HCT116 (cell line): Measurements from ENCODE around the gene BIVM. TPM values are rescaled to one million over a fixed set of nuclear protein-coding genes. Genes with fewer than 3 reads are reported as not detected.

Experiments used
- ATAC-seq: fragments of 200-7000 bp; cut with Tn5 transposase; 2 replicates; pipeline ENCODE4 v1.9.1; 2020; ENCODE audit warnings: mild to moderate bottlenecking, moderate library complexity
- BruUV-seq: library from RNA; stranded (reverse); fragments of 400-500 nt; replicated peaks from 2 replicates; lab custom pipeline; 2021; lab: Mats Ljungman, UMichigan
- CTCF ChIA-PET: fragments of 300-600 bp; sonication (Branson Sonifier 250); formaldehyde crosslinking; loops from one replicate; lab custom pipeline; 2021; ENCODE audit warnings: antibody characterized with exemption; lab: Charles Lee
- POLR2A ChIA-PET: fragments of 300-600, 350-600 bp; sonication (Branson Sonifier 250); formaldehyde crosslinking; loops from one replicate; lab custom pipeline; 2021; ENCODE audit warnings: antibody characterized with exemption; lab: Charles Lee
- RAD21 ChIA-PET, 2 experiments: fragments of 300-600 bp; sonication (Branson Sonifier 250); formaldehyde crosslinking; loops; one replicate each; lab custom pipeline; 2023; ENCODE audit warnings: low total read pairs in 2 of 2; ENCODE audit not compliant: uncharacterized antibody in 2 of 2, unreplicated experiment in 2 of 2, low non-redundant PET in 1 of 2; lab: Charles Lee
- DNase-seq: peaks from one replicate; pipeline ENCODE4 v3.0.0-alpha.2; 2010; ENCODE audit warnings: low read depth, low spot score
- H2AFZ ChIP-seq: fragments of 200-600 bp; shearing (Covaris generic), sonication (generic); 2 replicates; pipeline ENCODE4 v1.6.1; 2017; ENCODE audit warnings: low read depth, mixed run types, mixed read lengths, antibody characterized with exemption, low read length; ENCODE audit not compliant: poor library complexity, severe bottlenecking
- H3K27ac ChIP-seq: 2 replicates; pipeline ENCODE4 v1.5.1; 2012; ENCODE audit warnings: low read depth, low read length
- H3K27me3 ChIP-seq: fragments of 200-600 bp; sonication (generic); 2 replicates; pipeline ENCODE4 v1.6.1; 2016; ENCODE audit warnings: mixed run types, low read length, mixed read lengths; ENCODE audit not compliant: insufficient read depth
- H3K36me3 ChIP-seq, 2 experiments: fragments of 200-500 bp in 1 of 2; fragments of 200-600 bp in 1 of 2; sonication (Bioruptor generic) in 1 of 2; sonication (generic) in 1 of 2; 2 replicates each; pipeline versions ENCODE4 v1.5.1 to v1.6.1; 2014 to 2016; ENCODE audit warnings: low read length in 2 of 2, inconsistent platforms in 1 of 2, mixed read lengths in 1 of 2, mixed run types in 1 of 2; ENCODE audit not compliant: insufficient read depth in 2 of 2, control insufficient read depth in 1 of 2
- H3K4me1 ChIP-seq, 2 experiments: fragments of 200-600 bp in 1 of 2; sonication (generic) in 1 of 2; 2 replicates each; pipeline versions ENCODE4 v1.5.1 to v1.6.1; 2012 to 2017; ENCODE audit warnings: low read length in 2 of 2, inconsistent platforms in 1 of 2, mild to moderate bottlenecking in 1 of 2, mixed read lengths in 1 of 2, mixed run types in 1 of 2, moderate library complexity in 1 of 2; ENCODE audit not compliant: insufficient read depth in 2 of 2, control insufficient read depth in 1 of 2
- H3K4me2 ChIP-seq: fragments of 200-600 bp; sonication (generic); 2 replicates; pipeline ENCODE4 v1.6.1; 2017; ENCODE audit warnings: mixed run types, low read length, mixed read lengths
- H3K4me3 ChIP-seq, 2 experiments: fragments of 200-600 bp in 1 of 2; sonication (generic) in 1 of 2; replicated peaks in 1 of 2; 2 replicates each; pipeline ENCODE4 v1.5.1; 2011 to 2016; ENCODE audit warnings: low read length in 2 of 2, control low read depth in 1 of 2, low read depth in 1 of 2, mild to moderate bottlenecking in 1 of 2, mixed read lengths in 1 of 2, mixed run types in 1 of 2
- H3K79me2 ChIP-seq: fragments of 200-600 bp; sonication (generic); 2 replicates; pipeline ENCODE4 v1.6.1; 2017; ENCODE audit warnings: mild to moderate bottlenecking, mixed run types, low read length, moderate library complexity, mixed read lengths; ENCODE audit not compliant: insufficient read depth
- H3K9ac ChIP-seq: fragments of 200-600 bp; sonication (generic); 2 replicates; pipeline ENCODE4 v1.6.1; 2016; ENCODE audit warnings: low read length, mixed read lengths
- H3K9me2 ChIP-seq: fragments of 200-600 bp; sonication (generic), shearing (Covaris generic); 2 replicates; pipeline ENCODE4 v1.6.1; 2017; ENCODE audit warnings: mixed run types, mild to moderate bottlenecking, moderate library complexity; ENCODE audit not compliant: insufficient read depth
- H3K9me3 ChIP-seq, 2 experiments: fragments of 200-500 bp in 1 of 2; fragments of 200-600 bp in 1 of 2; sonication (Bioruptor generic) in 1 of 2; sonication (generic) in 1 of 2; 2 replicates each; pipeline ENCODE4 v1.6.1; 2014 to 2017; ENCODE audit warnings: low read length in 2 of 2, mixed read lengths in 2 of 2, inconsistent platforms in 1 of 2, low read depth in 1 of 2, mild to moderate bottlenecking in 1 of 2, mixed run types in 1 of 2, moderate library complexity in 1 of 2; ENCODE audit not compliant: control insufficient read depth in 1 of 2, insufficient read depth in 1 of 2
- H4K20me1 ChIP-seq: fragments of 200-600 bp; sonication (generic), shearing (Covaris generic); 2 replicates; pipeline ENCODE4 v1.6.1; 2017; ENCODE audit warnings: mixed run types, mild to moderate bottlenecking, moderate library complexity; ENCODE audit not compliant: insufficient read depth
- EZH2 ChIP-seq: fragments of 200-600 bp; sonication (generic); IDR thresholded peaks from 2 replicates; pipeline ENCODE4 v1.6.1; 2017; ENCODE audit warnings: antibody characterized with exemption, mixed run types
- RAD21 ChIP-seq: IDR thresholded peaks from 2 replicates; pipeline ENCODE4 v1.6.1; 2012; ENCODE audit warnings: low read depth, mild to moderate bottlenecking
- SP1 ChIP-seq: IDR thresholded peaks from 2 replicates; pipeline ENCODE4 v1.6.1; 2012; ENCODE audit warnings: low read depth
- TCF7L2 ChIP-seq: IDR thresholded peaks from 2 replicates; pipeline ENCODE4 v1.7.0; 2011; ENCODE audit warnings: borderline replicate concordance, inconsistent platforms; ENCODE audit not compliant: insufficient read depth, insufficient read length; ENCODE audit errors: extremely low read depth
- intact Hi-C: fragments of 100-400 bp; cut with micrococcal nuclease; formaldehyde crosslinking; loops from 2 replicates; pipeline ENCODE4 v1.10.0; 2022
- total RNA-seq: library from RNA; stranded (reverse); gene quantifications from one replicate; pipeline ENCODE4 v1.2.1, GENCODE V29; 2021; ENCODE audit not compliant: unreplicated experiment
- TF ChIP-seq, protein P1 (sequence below), 3 experiments: fragments of 200-600 bp in 1 of 3; sonication (generic) in 1 of 3; IDR thresholded peaks in 2 of 3; conservative IDR thresholded peaks in 1 of 3; 2 replicates each; pipeline ENCODE4 v1.5.1; 2012 to 2017; ENCODE audit warnings: low read depth in 2 of 3, low read length in 2 of 3, antibody characterized with exemption in 1 of 3, borderline replicate concordance in 1 of 3, control low read depth in 1 of 3, mild to moderate bottlenecking in 1 of 3, mixed read lengths in 1 of 3, mixed run types in 1 of 3, moderate library complexity in 1 of 3; ENCODE audit not compliant: insufficient read depth in 1 of 3

The BIVM gene
- total RNA-seq, 1 experiment from 2014 or later, result 11.3 TPM

DNA sequence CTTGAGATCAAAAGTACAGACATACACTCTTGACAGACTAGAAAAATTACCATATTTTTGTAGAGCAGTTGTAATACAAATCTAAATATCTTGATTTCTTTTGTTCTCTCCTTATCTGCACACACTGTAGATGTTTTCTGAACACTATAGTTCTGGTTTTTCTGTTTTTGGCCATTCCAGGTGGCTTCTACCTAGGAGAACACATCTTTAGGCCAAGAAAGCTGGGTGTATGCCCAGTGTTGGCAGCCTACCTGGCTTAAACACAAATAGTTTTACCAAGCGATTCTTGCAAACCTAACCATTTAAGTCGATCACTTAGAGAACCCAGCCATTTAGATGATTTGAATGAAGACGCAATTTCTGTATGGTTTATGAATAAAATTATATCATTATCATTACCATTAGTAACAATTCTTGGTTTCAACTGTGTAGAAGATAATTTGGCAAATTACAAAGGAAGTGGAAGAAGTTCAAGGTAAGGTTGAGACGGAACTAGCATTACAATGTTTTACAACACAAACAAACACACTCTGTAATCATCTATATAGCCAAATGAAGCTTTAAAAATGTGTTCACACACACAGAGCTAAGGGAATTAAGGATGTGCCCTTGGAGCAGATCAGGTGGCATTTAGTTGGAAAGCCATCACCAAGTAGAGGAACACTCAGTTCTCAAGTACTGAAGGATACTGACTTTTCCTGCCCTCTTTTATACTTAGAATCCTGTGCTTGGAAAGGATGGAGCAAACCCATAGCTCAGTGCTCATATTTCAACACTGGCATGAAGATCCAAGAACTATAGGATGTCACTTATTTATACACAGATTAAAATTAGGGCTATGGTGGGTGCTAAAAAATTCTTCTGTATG lies 83.1 kb downstream of the BIVM start:
- no peaks in the 10 kb centered on the region for H3K79me2 ChIP-seq
- RAD21 ChIA-PET, result no interaction called here
- H3K9ac ChIP-seq, result no peak overlapping the region
- no peak for ATAC-seq
- no peaks in the 10 kb centered on the region for H4K20me1 ChIP-seq
- no TSS peak for BruUV-seq
- H3K4me2 ChIP-seq, result no peak overlapping the region
- no peak for DNase-seq
- H3K9me2 ChIP-seq, result no peaks in the 10 kb centered on the region
- TF ChIP-seq TCF7L2, result no peak
- TF ChIP-seq, protein P1, sequence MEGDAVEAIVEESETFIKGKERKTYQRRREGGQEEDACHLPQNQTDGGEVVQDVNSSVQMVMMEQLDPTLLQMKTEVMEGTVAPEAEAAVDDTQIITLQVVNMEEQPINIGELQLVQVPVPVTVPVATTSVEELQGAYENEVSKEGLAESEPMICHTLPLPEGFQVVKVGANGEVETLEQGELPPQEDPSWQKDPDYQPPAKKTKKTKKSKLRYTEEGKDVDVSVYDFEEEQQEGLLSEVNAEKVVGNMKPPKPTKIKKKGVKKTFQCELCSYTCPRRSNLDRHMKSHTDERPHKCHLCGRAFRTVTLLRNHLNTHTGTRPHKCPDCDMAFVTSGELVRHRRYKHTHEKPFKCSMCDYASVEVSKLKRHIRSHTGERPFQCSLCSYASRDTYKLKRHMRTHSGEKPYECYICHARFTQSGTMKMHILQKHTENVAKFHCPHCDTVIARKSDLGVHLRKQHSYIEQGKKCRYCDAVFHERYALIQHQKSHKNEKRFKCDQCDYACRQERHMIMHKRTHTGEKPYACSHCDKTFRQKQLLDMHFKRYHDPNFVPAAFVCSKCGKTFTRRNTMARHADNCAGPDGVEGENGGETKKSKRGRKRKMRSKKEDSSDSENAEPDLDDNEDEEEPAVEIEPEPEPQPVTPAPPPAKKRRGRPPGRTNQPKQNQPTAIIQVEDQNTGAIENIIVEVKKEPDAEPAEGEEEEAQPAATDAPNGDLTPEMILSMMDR (IDR thresholded peaks at IDR 0.05 in 2 of 3, conservative IDR thresholded peaks at IDR 0.05 in 1 of 3; ENCODE audit: borderline replicate concordance in 1 of 3, insufficient read depth in 1 of 3, low read depth in 2 of 3, low read length in 2 of 3), result no peak
- no peak for TF ChIP-seq EZH2
- no peak for TF ChIP-seq SP1
- no peak for TF ChIP-seq RAD21
- TF ChIP-seq, all 23 proteins: peak for 0
- H3K4me3 ChIP-seq, result no peak overlapping the region
- no peaks in the 10 kb centered on the region for H3K36me3 ChIP-seq
- ChIA-PET CTCF (no interaction called here), POLR2A (no interaction called here)
- no peaks in the 10 kb centered on the region for H3K4me1 ChIP-seq
- no peak overlapping the region for H3K27ac ChIP-seq
- H2AFZ ChIP-seq, result no peak overlapping the region
- H3K27me3 ChIP-seq, result no peaks in the 10 kb centered on the region
- no peaks in the 10 kb centered on the region for H3K9me3 ChIP-seq
- intact Hi-C loops, result no loop called here

Other genes starting within 250 kb of the BIVM start
- 36.7 TPM for gene TPP2, start 202.1 kb upstream of the BIVM start, total RNA-seq
- not detected for gene METTL21C, start 104.1 kb upstream of the BIVM start, total RNA-seq
- gene TEX30, start 25.3 kb upstream of the BIVM start, total RNA-seq, result 22.3 TPM
- gene POGLUT2, start 143 bp upstream of the BIVM start, total RNA-seq, result 4.8 TPM
- 25.6 TPM for gene ERCC5, start 46.9 kb downstream of the BIVM start, total RNA-seq